ENCODE data around the gene KYAT1. TPM values are rescaled to one million over a fixed set of nuclear protein-coding genes. Genes with fewer than 3 reads are reported as not detected.

KYAT1 gene
- total RNA-seq, 4 donors from 2014 or later, result 4.0 to 9.4 (median 5.7) TPM

Other genes starting within 250 kb of the KYAT1 start
- gene DYNC2I2, start 225.1 kb downstream of the KYAT1 start, total RNA-seq, result 10 to 100 TPM; 39.7 to 65.9 (median 54.4) TPM
- 100 to 1,000 TPM in 3 of 4 donors, 10 to 100 TPM in 1; 83.5 to 253 (median 215) TPM for gene SET, start 192.7 kb downstream of the KYAT1 start, total RNA-seq
- 1 to 10 TPM; 2.3 to 6.2 (median 3.2) TPM for gene PKN3, start 179.4 kb downstream of the KYAT1 start, total RNA-seq
- gene ZDHHC12, start 157.8 kb downstream of the KYAT1 start, total RNA-seq, result 10 to 100 TPM; 51.5 to 99.4 (median 77.1) TPM
- 10 to 100 TPM; 20.1 to 51.4 (median 29.0) TPM for gene ZER1, start 110.0 kb downstream of the KYAT1 start, total RNA-seq
- gene TBC1D13, start 94.7 kb downstream of the KYAT1 start, total RNA-seq, result 10 to 100 TPM in 3 of 4 donors, 1 to 10 TPM in 1; 9.6 to 17.9 (median 16.7) TPM
- 10 to 100 TPM; 21.2 to 40.1 (median 36.5) TPM for gene ENDOG, start 63.5 kb downstream of the KYAT1 start, total RNA-seq
- gene SPOUT1, start 52.2 kb downstream of the KYAT1 start, total RNA-seq, result 10 to 100 TPM; 14.0 to 29.2 (median 20.5) TPM
- 100 to 1,000 TPM in 3 of 4 donors, 10 to 100 TPM in 1; 70.0 to 153 (median 122) TPM for gene LRRC8A, start 183 bp upstream of the KYAT1 start, total RNA-seq
- gene PHYHD1, start 39.0 kb upstream of the KYAT1 start, total RNA-seq, result 10 to 100 TPM in 3 of 4 donors, 1 to 10 TPM in 1; 3.7 to 34.0 (median 23.0) TPM
- gene DOLK, start 65.7 kb upstream of the KYAT1 start, total RNA-seq, result 10 to 100 TPM; 12.8 to 21.2 (median 16.2) TPM
- gene NUP188, start 65.7 kb upstream of the KYAT1 start, total RNA-seq, result 10 to 100 TPM; 61.0 to 78.6 (median 67.1) TPM
- gene SH3GLB2, start 146.4 kb upstream of the KYAT1 start, total RNA-seq, result 100 to 1,000 TPM in 2 of 4 donors, 10 to 100 TPM in 2; 70.3 to 169 (median 113) TPM
- 10 to 100 TPM; 27.5 to 49.3 (median 29.8) TPM for gene MIGA2, start 154.7 kb upstream of the KYAT1 start, total RNA-seq
- 10 to 100 TPM in 3 of 4 donors, 1 to 10 TPM in 1; 9.7 to 23.0 (median 19.3) TPM for gene DOLPP1, start 199.2 kb upstream of the KYAT1 start, total RNA-seq
- 10 to 100 TPM; 25.3 to 61.5 (median 44.9) TPM for gene CRAT, start 228.8 kb upstream of the KYAT1 start, total RNA-seq
- gene PTPA, start 229.5 kb upstream of the KYAT1 start, total RNA-seq, result 100 to 1,000 TPM in 1 of 4 donors, 10 to 100 TPM in 3; 59.1 to 110 (median 80.6) TPM